Uterus (tissue), 2 donors: Measurements from ENCODE around the gene TEX101.

Source experiments
- POLR2A ChIP-seq, 2 donors: fragments of 450-650 bp; IDR thresholded peaks; one replicate each; pipeline ENCODE4 v1.6.1; 2016; ENCODE audit warnings: antibody characterized with exemption in 2 of 2, mild to moderate bottlenecking in 1 of 2, moderate library complexity in 1 of 2
- TF ChIP-seq, protein P1 (sequence below), 4 experiments: fragments of 200-600 bp in 2 of 4; fragments of 450-650 bp in 2 of 4; sonication (generic) in 2 of 4; IDR thresholded peaks; one replicate each; pipeline ENCODE4 v1.5.1; 2016 to 2019; ENCODE audit warnings: antibody characterized with exemption in 4 of 4, mild to moderate bottlenecking in 2 of 4, moderate library complexity in 1 of 4

DNA sequence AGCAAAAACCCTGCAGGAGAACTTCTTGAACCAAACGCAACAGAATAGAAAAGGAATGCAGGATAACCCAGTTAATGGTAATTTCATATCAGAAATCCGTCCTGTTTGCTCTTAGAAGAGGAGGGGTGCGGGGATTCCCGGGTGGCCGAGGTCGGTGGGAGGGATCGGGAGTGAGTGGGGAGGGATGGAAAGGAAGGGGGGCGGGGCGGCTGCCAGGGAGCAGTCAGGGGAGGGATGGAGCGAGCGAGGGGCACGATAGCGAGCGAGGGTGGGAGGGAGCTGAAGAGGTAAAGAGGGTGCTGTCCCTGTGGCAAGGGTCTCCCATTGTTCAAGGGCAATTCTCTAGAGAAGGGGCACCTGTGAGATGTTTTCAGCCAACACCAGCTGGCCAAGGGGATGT lies 34.7 kb upstream of the TEX101 start:
- TF ChIP-seq, protein P1, sequence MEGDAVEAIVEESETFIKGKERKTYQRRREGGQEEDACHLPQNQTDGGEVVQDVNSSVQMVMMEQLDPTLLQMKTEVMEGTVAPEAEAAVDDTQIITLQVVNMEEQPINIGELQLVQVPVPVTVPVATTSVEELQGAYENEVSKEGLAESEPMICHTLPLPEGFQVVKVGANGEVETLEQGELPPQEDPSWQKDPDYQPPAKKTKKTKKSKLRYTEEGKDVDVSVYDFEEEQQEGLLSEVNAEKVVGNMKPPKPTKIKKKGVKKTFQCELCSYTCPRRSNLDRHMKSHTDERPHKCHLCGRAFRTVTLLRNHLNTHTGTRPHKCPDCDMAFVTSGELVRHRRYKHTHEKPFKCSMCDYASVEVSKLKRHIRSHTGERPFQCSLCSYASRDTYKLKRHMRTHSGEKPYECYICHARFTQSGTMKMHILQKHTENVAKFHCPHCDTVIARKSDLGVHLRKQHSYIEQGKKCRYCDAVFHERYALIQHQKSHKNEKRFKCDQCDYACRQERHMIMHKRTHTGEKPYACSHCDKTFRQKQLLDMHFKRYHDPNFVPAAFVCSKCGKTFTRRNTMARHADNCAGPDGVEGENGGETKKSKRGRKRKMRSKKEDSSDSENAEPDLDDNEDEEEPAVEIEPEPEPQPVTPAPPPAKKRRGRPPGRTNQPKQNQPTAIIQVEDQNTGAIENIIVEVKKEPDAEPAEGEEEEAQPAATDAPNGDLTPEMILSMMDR (IDR thresholded peaks at IDR 0.05): no peak
- TF ChIP-seq POLR2A (IDR thresholded peaks at IDR 0.05): no peak
